Fibroblast of lung (primary cell): ENCODE measurements around the gene MYO18A. TPM values are rescaled to one million over a fixed set of nuclear protein-coding genes. Genes with fewer than 3 reads are reported as not detected.

ENCODE experiments used
- DNase-seq, 2 donors: peaks; one replicate each; pipeline versions ENCODE4 v3.0.0 to v3.0.0-alpha.2; 2010; ENCODE audit warnings: low read depth in 2 of 2
- H2AFZ ChIP-seq: 2 replicates; pipeline ENCODE4 v1.5.1; 2012; ENCODE audit warnings: low read length, control low read depth, inconsistent platforms
- H3K27ac ChIP-seq: 2 replicates; pipeline ENCODE4 v1.5.1; 2011; ENCODE audit warnings: low read length, control low read depth; ENCODE audit not compliant: insufficient read depth
- H3K27me3 ChIP-seq: 2 replicates; pipeline ENCODE4 v1.5.1; 2011; ENCODE audit warnings: mild to moderate bottlenecking, low read length; ENCODE audit not compliant: control insufficient read depth, insufficient read depth
- H3K36me3 ChIP-seq: 2 replicates; pipeline ENCODE4 v1.5.1; 2011; ENCODE audit warnings: low read length; ENCODE audit not compliant: control insufficient read depth, insufficient read depth
- H3K4me1 ChIP-seq: 2 replicates; pipeline ENCODE4 v1.5.1; 2011; ENCODE audit warnings: low read length; ENCODE audit not compliant: control insufficient read depth, insufficient read depth; ENCODE audit errors: extremely low read depth
- H3K4me2 ChIP-seq: 2 replicates; pipeline ENCODE4 v1.5.1; 2011; ENCODE audit warnings: low read length, control low read depth; ENCODE audit not compliant: insufficient read depth; ENCODE audit errors: extremely low read depth
- H3K4me3 ChIP-seq, 4 experiments: fragments of 200-600 bp in 1 of 4; sonication (generic) in 1 of 4; replicated peaks in 1 of 4; 2 replicates each; pipeline ENCODE4 v1.5.1; 2011 to 2016; ENCODE audit warnings: low read length in 4 of 4, low read depth in 3 of 4, mild to moderate bottlenecking in 3 of 4, control low read depth in 2 of 4, inconsistent platforms in 1 of 4, mixed read lengths in 1 of 4; ENCODE audit not compliant: insufficient read depth in 1 of 4; ENCODE audit errors: control extremely low read depth in 1 of 4
- H3K79me2 ChIP-seq: 2 replicates; pipeline ENCODE4 v1.5.1; 2012; ENCODE audit warnings: mild to moderate bottlenecking, low read length, inconsistent platforms; ENCODE audit not compliant: control insufficient read depth, insufficient read depth
- H3K9ac ChIP-seq: 2 replicates; pipeline ENCODE4 v1.5.1; 2011; ENCODE audit warnings: mild to moderate bottlenecking, low read length, control low read depth; ENCODE audit not compliant: insufficient read depth
- H3K9me3 ChIP-seq: 2 replicates; pipeline ENCODE4 v1.5.1; 2012; ENCODE audit warnings: low read depth, low read length; ENCODE audit not compliant: control insufficient read depth, insufficient read depth
- H4K20me1 ChIP-seq: 2 replicates; pipeline ENCODE4 v1.5.1; 2011; ENCODE audit warnings: low read length; ENCODE audit not compliant: control insufficient read depth, insufficient read depth; ENCODE audit errors: extremely low read depth
- CTCF ChIP-seq, 2 donors: IDR thresholded peaks in 1 of 2; conservative IDR thresholded peaks in 1 of 2; 1 replicate in 1 of 2; 2 replicates in 1 of 2; pipeline ENCODE4 v1.5.1; 2011 to 2012; ENCODE audit warnings: low read length in 2 of 2, control low read depth in 1 of 2, inconsistent platforms in 1 of 2, low read depth in 1 of 2, mild to moderate bottlenecking in 1 of 2
- EZH2 ChIP-seq: IDR thresholded peaks from 2 replicates; pipeline ENCODE4 v1.5.1; 2012; ENCODE audit warnings: low read length, control low read depth, mild to moderate bottlenecking; ENCODE audit errors: missing control alignments
- polyA plus RNA-seq, 2 donors: library from polyadenylated mRNA; depleted of rRNA in 1 of 2; stranded (reverse) in 1 of 2; unstranded in 1 of 2; fragments of >200 nt; gene quantifications; 2 replicates each; pipeline ENCODE4 v1.2.1, GENCODE V29; 2011 to 2012; ENCODE audit warnings: missing spikeins in 1 of 2
- total RNA-seq: library from RNA; depleted of rRNA; stranded (reverse); fragments of >200 nt; gene quantifications from 2 replicates; pipeline ENCODE4 v1.2.1, GENCODE V29; 2014

MYO18A gene
- total and polyA plus RNA-seq, 2 donors (not counting 1 experiment from before 2014, with no cell fraction given): 11.7 to 133 TPM

DNA sequence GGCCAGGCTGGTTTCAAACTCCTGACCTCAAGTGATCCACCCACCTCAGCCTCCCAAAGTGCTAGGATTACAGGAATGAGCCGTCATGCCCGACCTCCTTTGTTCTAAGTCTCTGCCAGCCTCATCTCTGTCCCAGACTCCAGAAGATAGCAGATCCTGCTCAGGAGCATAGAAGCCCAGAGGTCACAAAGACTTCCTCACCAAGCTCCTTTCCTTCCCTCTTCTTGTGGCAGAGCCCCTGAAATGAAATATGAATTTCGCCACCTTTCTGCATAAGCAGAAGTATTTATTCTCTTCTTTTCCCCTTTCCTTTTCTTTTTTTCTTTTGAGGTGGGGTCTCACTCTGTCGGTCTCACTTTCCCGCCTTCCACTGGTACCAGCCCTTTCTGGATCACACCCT is 148.7 kb downstream of the MYO18A start:
- Histone ChIP-seq H3K27me3 (peaks cover 39% of the 10 kb centered on the region), H3K4me3 (no peak overlapping the region), H3K27ac (no peak overlapping the region), H3K9me3 (no peaks in the 10 kb centered on the region), H3K4me1 (no peaks in the 10 kb centered on the region), H3K36me3 (no peaks in the 10 kb centered on the region), H2AFZ (no peak overlapping the region), H3K9ac (no peak overlapping the region), H3K4me2 (no peak overlapping the region), H3K79me2 (no peaks in the 10 kb centered on the region), H4K20me1 (no peaks in the 10 kb centered on the region)
- TF ChIP-seq CTCF (conservative IDR thresholded peaks at IDR 0.05 in 1 of 2, IDR thresholded peaks at IDR 0.05 in 1 of 2; ENCODE audit: low read depth in 1 of 2, low read length in 2 of 2) (no peak), EZH2 (no peak)
- DNase-seq: no peak

DNA sequence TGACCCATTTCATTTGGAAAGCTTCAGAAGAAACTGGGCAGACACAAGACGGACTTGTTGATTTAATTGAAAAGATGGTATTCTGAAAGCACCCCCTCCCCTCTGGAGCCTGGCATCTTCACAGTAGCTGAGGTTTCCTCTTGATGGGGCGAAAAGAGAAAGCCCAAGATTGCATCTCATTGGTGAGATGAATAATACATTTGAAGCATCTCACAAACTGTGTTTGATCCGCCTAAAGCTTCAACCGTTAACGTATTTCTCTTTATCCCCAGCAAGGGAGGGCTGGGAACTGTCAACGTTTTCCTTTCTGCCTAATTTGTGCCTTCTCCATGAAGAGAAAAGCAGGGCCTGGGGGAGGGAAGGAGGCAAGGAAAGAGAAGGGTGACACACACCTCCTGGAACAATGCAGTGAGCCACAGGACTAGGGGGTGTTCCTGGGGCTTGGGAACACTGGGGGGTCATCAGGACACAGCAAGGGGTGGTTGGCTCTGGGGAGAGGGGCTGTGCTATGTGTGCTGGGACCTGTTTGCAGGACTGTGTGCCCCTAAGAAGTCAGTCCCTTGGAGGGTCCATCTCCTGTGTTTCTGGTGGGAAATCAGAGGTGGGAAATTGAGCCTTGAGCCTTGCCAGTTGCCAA is 155.8 kb downstream of the MYO18A start:
- DNase-seq: no peak
- Histone ChIP-seq H3K4me1 (no peaks in the 10 kb centered on the region), H3K79me2 (no peaks in the 10 kb centered on the region), H3K27me3 (peaks cover 40% of the 10 kb centered on the region), H3K4me3 (no peak overlapping the region), H2AFZ (no peak overlapping the region), H3K9me3 (no peaks in the 10 kb centered on the region), H3K36me3 (no peaks in the 10 kb centered on the region), H3K9ac (no peak overlapping the region), H4K20me1 (no peaks in the 10 kb centered on the region), H3K4me2 (no peak overlapping the region), H3K27ac (no peak overlapping the region)
- TF ChIP-seq CTCF (conservative IDR thresholded peaks at IDR 0.05 in 1 of 2, IDR thresholded peaks at IDR 0.05 in 1 of 2; ENCODE audit: low read depth in 1 of 2, low read length in 2 of 2) (no peak), EZH2 (no peak)

DNA sequence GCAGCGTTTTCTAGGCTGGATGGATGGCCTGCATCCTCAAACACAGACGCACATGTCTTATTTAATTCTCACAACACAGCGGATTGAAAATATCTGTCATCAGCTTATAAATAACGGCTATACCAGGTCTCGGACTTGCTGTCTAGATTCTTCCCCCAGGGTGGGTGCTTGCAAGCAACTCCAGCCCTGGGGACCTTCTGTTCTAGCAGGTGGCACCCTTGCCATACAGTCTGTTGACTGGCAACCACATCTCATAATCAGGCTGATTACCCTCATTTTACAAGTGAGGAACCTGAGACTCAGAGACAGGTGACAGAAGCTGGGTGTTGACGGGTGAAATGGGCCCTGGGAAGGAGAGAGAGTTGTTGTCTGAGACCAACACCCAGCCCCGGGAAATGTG is 158.1 kb downstream of the MYO18A start:
- Histone ChIP-seq H3K9me3 (no peaks in the 10 kb centered on the region), H3K4me3 (no peak overlapping the region), H3K9ac (no peak overlapping the region), H3K27me3 (peaks cover 49% of the 10 kb centered on the region), H3K36me3 (no peaks in the 10 kb centered on the region), H3K4me2 (no peak overlapping the region), H3K4me1 (no peaks in the 10 kb centered on the region), H3K79me2 (no peaks in the 10 kb centered on the region), H2AFZ (no peak overlapping the region), H4K20me1 (no peaks in the 10 kb centered on the region), H3K27ac (no peak overlapping the region)
- no peak for DNase-seq
- TF ChIP-seq CTCF (conservative IDR thresholded peaks at IDR 0.05 in 1 of 2, IDR thresholded peaks at IDR 0.05 in 1 of 2; ENCODE audit: low read depth in 1 of 2, low read length in 2 of 2) (no peak), EZH2 (no peak)
